Measurements from ENCODE around the gene PLPP4.
"Not testable (repeated sequence)": the region's sequence is repeated elsewhere in the genome, so short reads cannot be mapped to it uniquely, and the experiment has no call there.

The PLPP4 gene

DNA sequence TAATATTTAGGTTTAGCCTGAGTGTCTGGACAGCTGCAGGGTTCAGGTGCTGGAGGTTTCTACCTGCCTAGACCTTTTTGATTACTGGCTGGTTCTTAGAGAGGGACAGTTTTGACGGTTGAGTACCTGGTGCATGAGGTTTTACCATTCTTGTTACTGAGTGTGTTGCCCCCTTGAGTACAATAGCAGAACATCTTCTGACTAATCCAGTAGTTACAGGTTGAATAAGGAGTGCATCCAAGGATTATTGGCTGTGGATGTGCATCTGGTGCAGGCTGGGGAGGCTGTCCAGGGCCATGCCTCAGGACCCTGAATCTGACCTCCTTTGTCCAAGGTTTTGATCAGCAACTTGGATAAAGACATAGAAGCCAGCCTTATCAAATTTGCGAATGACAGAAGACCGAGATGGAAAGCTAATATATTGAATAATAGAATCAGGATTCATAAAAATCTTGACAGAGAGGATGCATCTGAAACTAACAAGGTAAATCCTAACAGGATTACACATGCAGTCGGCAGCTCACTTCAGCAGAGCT, 23.1 kb downstream of the PLPP4 start:
- intact Hi-C loops (cut with DNase I), result no loop called here
- no peak for DNase-seq

GRCh38 chr10:120480848-120481247, 23.8 kb downstream of the PLPP4 start:
- peak in 1 of 42 donors; percentile 7 for DNase-seq
- intact Hi-C loops (cut with DNase I), result no loop called here

DNA sequence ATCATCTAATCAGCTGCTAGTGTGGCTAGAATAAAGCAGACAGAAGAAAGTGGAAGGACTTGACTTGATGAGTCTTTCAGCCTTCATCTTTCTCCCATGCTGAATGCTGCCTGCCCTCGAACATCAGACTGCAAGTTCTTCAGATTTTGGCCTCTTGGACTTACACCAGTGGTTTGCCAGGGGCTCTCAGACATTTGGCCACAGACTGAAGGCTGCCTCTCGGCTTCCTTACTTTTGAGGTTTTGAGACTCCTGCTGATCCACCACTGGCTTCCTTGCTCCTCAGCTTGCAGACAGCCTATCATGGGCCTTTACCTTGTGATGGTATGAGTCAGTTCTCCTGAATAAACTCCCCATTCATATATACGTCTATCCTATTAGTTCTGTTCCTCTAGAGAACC, 26.0 kb downstream of the PLPP4 start:
- no peak for DNase-seq
- intact Hi-C loops (cut with DNase I), result no loop called here

DNA sequence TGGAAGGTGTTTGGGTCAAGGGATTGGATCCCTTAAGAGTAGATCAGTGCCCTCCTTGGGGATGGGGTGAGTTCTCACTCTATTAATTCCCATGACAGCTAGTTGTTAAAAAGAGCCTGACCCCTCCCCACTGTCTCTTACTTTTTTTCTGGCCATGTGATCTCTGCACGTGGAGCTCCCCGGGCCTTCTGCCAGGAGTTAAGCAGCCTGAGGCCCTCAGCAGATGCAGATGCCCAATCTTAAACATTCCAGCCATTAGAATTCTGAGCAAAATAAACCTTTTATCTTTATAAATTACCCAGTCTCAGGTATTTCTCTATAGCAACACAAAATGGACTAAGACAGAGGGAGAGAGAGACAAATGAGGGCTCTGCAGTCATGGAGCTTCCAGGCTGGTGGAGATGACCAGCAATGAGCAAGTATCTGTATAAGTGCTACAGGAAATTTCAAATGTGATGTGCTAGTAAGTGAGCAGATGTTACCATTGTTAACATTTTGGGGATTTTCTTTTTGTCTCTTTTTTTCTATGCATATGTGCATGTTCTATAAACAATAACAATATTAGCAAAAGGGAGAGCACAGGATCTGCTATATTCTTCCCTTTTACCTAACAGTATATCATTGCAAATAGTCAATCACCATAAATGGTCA, 26.7 kb downstream of the PLPP4 start:
- intact Hi-C loops (cut with DNase I), result no loop called here
- DNase-seq, result peak in 1 of 42 donors; percentile 4

DNA sequence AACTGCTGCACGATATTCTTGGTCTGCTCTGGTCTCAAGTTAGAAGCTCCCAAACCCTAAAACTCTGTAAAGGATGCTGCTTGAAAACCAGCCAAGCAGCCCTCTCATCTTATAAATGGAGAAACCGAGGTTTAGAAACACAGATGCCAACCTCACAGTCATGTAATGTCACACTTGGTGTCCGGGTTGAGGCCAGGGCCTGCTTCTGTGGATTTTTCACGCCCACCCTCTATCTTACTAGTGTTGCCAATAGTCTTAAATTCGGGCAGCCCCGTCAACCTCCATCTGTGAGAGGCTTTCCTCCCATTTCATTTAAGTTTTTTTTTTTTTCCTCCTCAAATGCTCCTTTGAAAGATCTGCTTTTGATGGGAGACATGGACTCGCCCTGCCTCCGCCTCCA, 28.9 kb downstream of the PLPP4 start:
- intact Hi-C loops (cut with DNase I), result no loop called here
- no peak for DNase-seq

- intact Hi-C loops (cut with DNase I), result no loop called here
- no peak for DNase-seq
Measured at GRCh38 chr10:120486671-120487205, 29.7 kb downstream of the PLPP4 start.

DNA sequence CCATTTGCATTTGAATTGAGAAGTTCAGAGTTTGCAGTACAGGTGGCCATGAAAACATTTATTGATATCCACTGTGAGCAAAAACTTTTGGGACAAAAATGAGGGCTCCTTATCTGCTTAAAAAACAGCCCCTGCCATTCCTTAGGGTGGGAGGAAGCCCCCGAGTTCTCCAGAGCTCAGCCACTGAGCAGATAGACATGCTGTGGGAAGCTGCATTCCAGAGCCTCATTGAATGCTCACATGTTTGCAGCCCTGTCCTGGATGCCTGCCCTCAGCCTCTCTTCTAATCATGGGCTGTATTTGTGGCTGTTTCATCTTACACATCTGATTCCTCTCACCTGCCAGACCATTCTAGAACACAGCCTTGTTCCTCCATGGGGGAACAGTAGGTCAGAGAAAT, 33.3 kb downstream of the PLPP4 start:
- intact Hi-C loops (cut with DNase I), result no loop called here
- DNase-seq, result no peak

- intact Hi-C loops (cut with DNase I), result no loop called here
- no peak for DNase-seq
Measured at GRCh38 chr10:120492346-120492745, 35.3 kb downstream of the PLPP4 start.

- intact Hi-C loops (cut with DNase I), result no loop called here
- no peak for DNase-seq
Measured at GRCh38 chr10:120493411-120494312, 36.6 kb downstream of the PLPP4 start.

- intact Hi-C loops (cut with DNase I), result no loop called here
- no peak for DNase-seq
Measured at GRCh38 chr10:120494313-120494710, 37.3 kb downstream of the PLPP4 start.

DNA sequence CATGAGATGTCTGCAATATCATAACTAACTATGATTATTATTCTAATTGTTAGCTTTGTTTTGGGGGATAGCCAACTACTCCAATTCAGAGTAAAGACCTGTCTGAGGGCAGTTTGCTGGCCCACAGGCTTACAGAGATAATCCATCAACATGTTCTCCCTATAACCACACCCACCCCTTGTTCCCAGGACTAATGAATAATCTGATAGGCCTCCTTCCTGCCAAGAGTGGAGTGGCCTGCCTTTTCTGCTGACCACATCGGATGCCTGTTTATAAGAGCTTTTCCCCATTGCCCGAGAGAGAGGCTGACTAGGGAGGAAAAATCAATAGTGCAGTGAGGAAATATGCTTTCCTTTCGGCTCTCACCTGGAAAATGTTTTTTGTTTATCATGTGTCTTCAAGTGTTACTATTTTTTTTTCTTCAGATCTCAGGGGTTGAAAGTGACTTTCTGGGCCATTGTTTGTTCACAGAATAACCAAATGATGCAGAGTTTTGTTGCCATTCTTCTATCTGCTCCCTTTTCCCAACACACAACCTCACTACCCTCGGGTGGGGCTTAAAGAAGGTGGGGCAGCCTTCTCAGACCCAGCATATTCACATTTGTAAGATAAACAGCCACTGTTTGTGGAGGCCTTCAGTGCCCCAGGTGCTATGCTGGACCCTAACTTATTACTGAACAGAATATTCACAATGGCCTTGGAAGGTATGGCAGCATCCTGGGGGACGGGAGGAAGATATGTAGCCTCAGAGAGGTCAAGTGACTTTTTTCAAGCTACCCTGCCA, 38.4 kb downstream of the PLPP4 start:
- intact Hi-C loops (cut with DNase I), result no loop called here

DNA sequence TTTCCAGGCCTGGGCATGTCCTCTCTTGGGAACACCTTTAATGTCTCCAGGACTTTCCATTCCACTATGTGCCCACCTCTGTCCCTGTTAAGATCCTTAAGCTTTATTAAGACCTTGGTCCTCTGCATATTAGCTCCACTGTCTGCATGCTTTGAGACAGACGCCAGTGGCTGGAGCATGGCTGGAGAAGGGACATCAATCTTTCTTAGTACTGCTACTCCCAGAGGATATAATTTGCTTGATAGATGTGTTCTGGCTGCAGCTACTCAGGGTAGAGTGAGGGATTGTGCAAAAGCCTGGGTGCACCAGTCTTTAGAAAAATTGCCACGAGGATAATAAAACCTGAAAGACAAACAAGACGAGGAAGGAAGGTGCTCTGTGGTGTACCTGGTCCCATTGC, 42.9 kb downstream of the PLPP4 start:
- DNase-seq, result no peak
- intact Hi-C loops (cut with DNase I), result no loop called here

More for the DNA sequence above, 38.4 kb downstream of the PLPP4 start:
- DNase-seq, result no peak

DNA sequence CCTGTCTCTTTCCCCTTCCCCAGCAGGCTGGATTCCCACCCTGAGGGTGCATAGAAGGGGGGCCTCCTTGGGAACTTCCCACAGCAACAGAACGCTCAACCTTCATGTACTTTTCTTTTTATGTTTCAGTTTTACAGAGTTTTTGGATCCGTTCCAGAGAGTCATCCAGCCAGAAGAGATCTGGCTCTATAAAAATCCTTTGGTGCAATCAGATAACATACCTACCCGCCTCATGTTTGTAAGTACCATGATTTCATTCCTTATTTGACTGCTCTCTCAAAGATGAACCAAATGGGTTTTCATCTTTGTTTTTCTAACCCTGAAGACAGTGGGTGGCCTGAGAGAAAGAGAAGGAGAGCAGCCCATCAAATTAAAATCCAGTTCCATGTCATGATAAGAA, 46.7 kb downstream of the PLPP4 start:
- DNase-seq, result no peak
- intact Hi-C loops (cut with DNase I), result no loop called here

- intact Hi-C loops (cut with DNase I); DNase-seq: not testable (repeated sequence)
Measured at GRCh38 chr10:120504227-120504626, 47.2 kb downstream of the PLPP4 start.

GRCh38 chr10:120505056-120505455, 48.0 kb downstream of the PLPP4 start:
- intact Hi-C loops (cut with DNase I), result no loop called here
- DNase-seq, result peak in 10 of 42 donors; percentile 3 to 65 (median 30)

DNA sequence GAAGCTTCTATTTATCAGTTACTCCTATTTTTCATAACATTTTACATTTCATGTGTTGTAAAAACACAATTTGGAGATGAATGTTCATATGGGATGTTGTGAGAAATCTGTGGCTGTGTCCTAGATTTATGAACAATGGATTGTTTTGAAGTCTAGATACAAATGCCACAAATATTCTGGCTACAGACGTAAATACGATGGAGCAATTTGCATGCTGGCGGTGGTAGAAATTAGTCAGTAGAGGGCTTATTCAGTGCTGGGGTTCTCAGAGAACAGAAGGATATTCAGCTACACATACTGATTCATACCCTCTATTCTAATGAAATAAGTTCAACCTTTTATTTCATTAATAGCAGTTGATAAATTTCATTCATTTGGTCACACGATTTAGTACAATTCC, 48.8 kb downstream of the PLPP4 start:
- intact Hi-C loops (cut with DNase I), result no loop called here
- DNase-seq, result peak in 3 of 42 donors; percentile 17 to 66 (median 47)

DNA sequence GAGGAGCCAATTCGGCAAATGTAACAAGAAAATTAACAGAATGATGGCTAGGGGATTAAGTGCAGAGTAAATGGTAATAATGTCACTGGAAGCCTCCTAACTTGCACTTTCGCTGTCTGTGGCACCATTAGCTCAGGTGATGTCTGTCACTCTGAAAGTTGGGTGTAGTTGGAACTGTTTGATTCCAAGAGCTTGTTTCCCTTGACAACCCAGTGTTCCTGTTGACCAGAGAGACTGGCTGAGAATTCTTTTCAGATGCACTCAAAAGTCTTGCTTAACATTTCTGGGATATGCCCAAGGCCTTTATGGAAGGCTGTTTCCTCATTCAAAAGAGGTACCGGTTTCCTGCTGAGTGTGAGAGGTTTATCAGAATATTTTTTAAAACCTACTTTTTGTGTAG, 49.6 kb downstream of the PLPP4 start:
- peak in 1 of 42 donors; percentile 12 for DNase-seq
- intact Hi-C loops (cut with DNase I), result no loop called here

DNA sequence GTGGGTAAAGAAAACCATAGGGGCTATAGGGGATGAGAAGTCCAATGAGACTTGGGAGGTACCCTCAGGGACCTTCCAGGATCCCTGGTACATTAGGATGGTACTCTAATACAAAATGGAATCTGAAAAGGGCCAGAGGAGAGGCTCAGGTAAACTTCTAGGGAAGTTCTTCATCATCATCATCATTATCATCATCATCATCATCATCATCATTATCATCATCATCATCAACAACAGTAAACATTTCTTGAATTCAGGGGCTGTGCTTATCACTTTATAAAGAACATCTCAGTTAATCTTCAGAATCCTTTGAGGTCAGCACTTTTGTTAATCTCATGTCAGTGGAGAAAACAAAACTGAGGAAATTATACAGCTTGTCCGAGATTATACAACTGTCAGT, 50.1 kb downstream of the PLPP4 start:
- intact Hi-C loops (cut with DNase I), result no loop called here
- DNase-seq, result no peak

DNA sequence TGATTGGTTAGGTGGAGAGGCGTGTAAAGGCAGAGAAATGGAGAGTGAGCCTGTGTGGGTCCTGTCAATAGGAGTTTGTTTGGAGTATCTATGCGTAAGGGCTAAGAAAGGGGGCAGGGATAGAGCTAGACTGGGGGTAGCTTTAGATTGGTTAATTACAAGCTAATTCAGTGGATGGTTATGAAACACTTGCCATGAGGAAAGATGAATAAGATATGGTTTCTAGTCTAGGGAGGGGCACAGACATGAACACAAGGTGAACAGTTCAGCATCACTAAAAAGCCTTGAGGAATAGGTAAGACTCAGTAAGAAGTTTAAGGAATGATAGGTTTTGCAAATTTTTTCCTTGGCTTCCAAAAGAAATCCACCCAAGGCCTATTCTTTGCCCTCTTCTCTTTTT, 50.6 kb downstream of the PLPP4 start:
- intact Hi-C loops (cut with DNase I), result no loop called here
- no peak for DNase-seq

All from head of caudate nucleus (tissue), 42 donors.